GM18499 (cell line): Measurements from ENCODE around the gene TP53I13.

Source experiments
- ATAC-seq: cut with Tn5 transposase; IDR thresholded peaks from one replicate; pipeline ENCODE4 v1.9.1; 2021; ENCODE audit warnings: moderate number of reproducible peaks; ENCODE audit not compliant: insufficient read depth, unreplicated experiment

The TP53I13 gene

GRCh38 chr17:29578626-29579485, 10.4 kb downstream of the TP53I13 start:
- ATAC-seq: no peak

GRCh38 chr17:29579866-29580771, 11.6 kb downstream of the TP53I13 start:
- ATAC-seq: peak; percentile 75

- ATAC-seq: no peak
These were observed 13.2 kb downstream of the TP53I13 start for GRCh38 chr17:29581583-29582253.

- ATAC-seq: no peak
These were observed 13.8 kb downstream of the TP53I13 start for GRCh38 chr17:29582254-29582765.

GRCh38 chr17:29582772-29583171, 14.3 kb downstream of the TP53I13 start:
- no peak for ATAC-seq

GRCh38 chr17:29583324-29584248, 15.1 kb downstream of the TP53I13 start:
- ATAC-seq: no peak

GRCh38 chr17:29584452-29585079, 16.1 kb downstream of the TP53I13 start:
- ATAC-seq: no peak

GRCh38 chr17:29585080-29585751, 16.7 kb downstream of the TP53I13 start:
- no peak for ATAC-seq

GRCh38 chr17:29586676-29587469, 18.4 kb downstream of the TP53I13 start:
- no peak for ATAC-seq

- no peak for ATAC-seq
These were observed 19.1 kb downstream of the TP53I13 start for GRCh38 chr17:29587591-29587990.

GRCh38 chr17:29588017-29588561, 19.6 kb downstream of the TP53I13 start:
- no peak for ATAC-seq

- ATAC-seq: no peak
These were observed 20.3 kb downstream of the TP53I13 start for GRCh38 chr17:29588562-29589411.

- no peak for ATAC-seq
These were observed 21.3 kb downstream of the TP53I13 start, which contains the start of gene GIT1 for GRCh38 chr17:29589524-29590410. GIT1 (minus strand) TSS chr17:29589648; CDS start chr17:29589378, 270 bp downstream.

GRCh38 chr17:29590411-29591145, 22.1 kb downstream of the TP53I13 start:
- ATAC-seq: no peak
